ENCODE data around the gene MTMR12. TPM values are rescaled to one million over a fixed set of nuclear protein-coding genes. Genes with fewer than 3 reads are reported as not detected.

MTMR12 gene
- total and polyA plus RNA-seq, 2 of the 13 experiments (the other 11 are each of a cell fraction or from before 2014, with no cell fraction given) = 23.4 to 36.6 TPM

DNA sequence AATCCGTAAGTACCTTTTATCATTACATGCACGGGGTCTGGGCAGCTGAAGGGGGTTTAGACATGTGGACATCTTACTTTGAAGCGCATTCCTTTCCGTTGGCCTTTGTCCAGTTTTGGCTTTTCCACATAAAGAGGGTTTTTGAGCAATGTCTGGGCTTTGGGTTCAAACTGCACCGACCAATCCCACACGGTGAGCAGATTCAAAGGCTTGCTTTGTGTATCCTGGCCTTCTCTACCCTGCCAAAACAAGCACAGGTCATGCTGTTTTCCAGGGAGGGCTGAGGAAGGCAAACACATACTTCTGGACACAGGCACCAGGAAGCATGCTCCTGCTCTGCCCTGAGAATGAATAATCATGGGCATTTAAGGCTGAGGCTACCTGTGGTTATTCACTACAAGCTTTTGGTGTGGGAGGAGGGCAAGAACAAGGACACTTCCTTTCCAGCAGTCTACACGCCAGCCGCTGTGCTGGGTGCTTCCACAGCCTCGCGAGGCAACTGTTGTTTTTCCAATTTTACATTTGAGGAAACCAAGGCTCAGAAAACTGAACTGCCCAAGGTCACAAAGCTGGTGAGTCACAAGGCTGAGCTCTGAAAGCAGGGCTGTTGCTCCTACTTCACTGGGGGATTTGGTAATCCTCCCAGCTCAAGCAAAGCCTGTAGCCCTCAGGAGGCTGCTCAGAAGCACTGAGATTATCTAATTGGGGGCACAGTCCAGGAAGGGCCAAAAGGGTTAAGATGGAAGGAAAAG lies 78.9 kb downstream of the MTMR12 start (continued):
- TF ChIP-seq, protein P1, sequence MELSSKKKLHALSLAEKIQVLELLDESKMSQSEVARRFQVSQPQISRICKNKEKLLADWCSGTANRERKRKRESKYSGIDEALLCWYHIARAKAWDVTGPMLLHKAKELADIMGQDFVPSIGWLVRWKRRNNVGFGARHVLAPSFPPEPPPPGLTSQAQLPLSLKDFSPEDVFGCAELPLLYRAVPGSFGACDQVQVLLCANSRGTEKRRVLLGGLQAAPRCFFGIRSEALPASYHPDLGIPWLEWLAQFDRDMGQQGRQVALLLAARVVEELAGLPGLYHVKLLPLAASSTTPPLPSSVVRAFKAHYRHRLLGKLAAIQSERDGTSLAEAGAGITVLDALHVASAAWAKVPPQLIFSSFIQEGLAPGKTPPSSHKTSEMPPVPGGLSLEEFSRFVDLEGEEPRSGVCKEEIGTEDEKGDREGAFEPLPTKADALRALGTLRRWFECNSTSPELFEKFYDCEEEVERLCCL (CRISPR knock-in tag; IDR thresholded peaks at IDR 0.05; ENCODE audit: borderline replicate concordance) = no peak
- TF ChIP-seq, protein P2, sequence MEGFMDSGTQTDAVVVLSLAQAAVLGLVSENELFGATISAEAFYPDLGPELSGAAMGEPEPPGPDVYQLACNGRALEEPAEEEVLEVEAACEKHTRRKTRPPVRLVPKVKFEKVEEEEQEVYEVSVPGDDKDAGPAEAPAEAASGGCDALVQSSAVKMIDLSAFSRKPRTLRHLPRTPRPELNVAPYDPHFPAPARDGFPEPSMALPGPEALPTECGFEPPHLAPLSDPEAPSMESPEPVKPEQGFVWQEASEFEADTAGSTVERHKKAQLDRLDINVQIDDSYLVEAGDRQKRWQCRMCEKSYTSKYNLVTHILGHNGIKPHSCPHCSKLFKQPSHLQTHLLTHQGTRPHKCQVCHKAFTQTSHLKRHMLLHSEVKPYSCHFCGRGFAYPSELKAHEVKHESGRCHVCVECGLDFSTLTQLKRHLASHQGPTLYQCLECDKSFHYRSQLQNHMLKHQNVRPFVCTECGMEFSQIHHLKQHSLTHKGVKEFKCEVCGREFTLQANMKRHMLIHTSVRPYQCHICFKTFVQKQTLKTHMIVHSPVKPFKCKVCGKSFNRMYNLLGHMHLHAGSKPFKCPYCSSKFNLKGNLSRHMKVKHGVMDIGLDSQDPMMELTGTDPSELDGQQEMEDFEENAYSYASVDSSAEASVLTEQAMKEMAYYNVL (CRISPR knock-in tag; IDR thresholded peaks at IDR 0.05; ENCODE audit: borderline replicate concordance) = peak; percentile 91; the same call in 1 of the 2 replicates
- TF ChIP-seq, protein P3, sequence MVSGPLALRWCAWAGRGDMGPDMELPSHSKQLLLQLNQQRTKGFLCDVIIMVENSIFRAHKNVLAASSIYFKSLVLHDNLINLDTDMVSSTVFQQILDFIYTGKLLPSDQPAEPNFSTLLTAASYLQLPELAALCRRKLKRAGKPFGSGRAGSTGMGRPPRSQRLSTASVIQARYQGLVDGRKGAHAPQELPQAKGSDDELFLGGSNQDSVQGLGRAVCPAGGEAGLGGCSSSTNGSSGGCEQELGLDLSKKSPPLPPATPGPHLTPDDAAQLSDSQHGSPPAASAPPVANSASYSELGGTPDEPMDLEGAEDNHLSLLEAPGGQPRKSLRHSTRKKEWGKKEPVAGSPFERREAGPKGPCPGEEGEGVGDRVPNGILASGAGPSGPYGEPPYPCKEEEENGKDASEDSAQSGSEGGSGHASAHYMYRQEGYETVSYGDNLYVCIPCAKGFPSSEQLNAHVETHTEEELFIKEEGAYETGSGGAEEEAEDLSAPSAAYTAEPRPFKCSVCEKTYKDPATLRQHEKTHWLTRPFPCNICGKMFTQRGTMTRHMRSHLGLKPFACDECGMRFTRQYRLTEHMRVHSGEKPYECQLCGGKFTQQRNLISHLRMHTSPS (CRISPR knock-in tag; IDR thresholded peaks at IDR 0.05; ENCODE audit: low read depth) = peak; percentile 87
- TF ChIP-seq ZNF501 (CRISPR knock-in tag; IDR thresholded peaks at IDR 0.05) (peak; percentile 80), ZNF850 (CRISPR knock-in tag; conservative IDR thresholded peaks at IDR 0.05) (no peak), SP4 (CRISPR knock-in tag; IDR thresholded peaks at IDR 0.05) (peak; percentile 43; the same call in 1 of the 2 replicates), ZNF773 (CRISPR knock-in tag; IDR thresholded peaks at IDR 0.05; ENCODE audit: borderline replicate concordance) (no peak), ZNF766 (CRISPR knock-in tag; IDR thresholded peaks at IDR 0.05; ENCODE audit: borderline replicate concordance) (no peak), ZFP90 (CRISPR knock-in tag; IDR thresholded peaks at IDR 0.05; ENCODE audit: borderline replicate concordance) (no peak), DNMT1 (CRISPR knock-in tag; IDR thresholded peaks at IDR 0.05) (no peak), ARHGAP35 (CRISPR knock-in tag; IDR thresholded peaks at IDR 0.05; ENCODE audit: borderline replicate concordance) (peak; percentile 36; the same call in 1 of the 2 replicates)
- TF ChIP-seq, protein P4, sequence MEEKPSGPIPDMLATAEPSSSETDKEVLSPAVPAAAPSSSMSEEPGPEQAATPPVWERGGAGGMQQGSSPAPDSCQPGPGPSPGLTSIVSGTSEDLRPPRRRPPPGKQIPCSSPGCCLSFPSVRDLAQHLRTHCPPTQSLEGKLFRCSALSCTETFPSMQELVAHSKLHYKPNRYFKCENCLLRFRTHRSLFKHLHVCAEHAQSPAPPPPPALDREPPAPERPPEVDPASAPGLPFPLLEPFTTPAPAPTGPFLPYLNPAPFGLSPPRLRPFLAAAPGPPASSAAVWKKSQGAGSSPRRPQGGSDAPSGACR (CRISPR knock-in tag; IDR thresholded peaks at IDR 0.05) = peak; percentile 52; the same call in 1 of the 2 replicates
- TF ChIP-seq, protein P5, sequence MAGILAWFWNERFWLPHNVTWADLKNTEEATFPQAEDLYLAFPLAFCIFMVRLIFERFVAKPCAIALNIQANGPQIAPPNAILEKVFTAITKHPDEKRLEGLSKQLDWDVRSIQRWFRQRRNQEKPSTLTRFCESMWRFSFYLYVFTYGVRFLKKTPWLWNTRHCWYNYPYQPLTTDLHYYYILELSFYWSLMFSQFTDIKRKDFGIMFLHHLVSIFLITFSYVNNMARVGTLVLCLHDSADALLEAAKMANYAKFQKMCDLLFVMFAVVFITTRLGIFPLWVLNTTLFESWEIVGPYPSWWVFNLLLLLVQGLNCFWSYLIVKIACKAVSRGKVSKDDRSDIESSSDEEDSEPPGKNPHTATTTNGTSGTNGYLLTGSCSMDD (CRISPR knock-in tag; IDR thresholded peaks at IDR 0.05) = no peak
- TF ChIP-seq, protein P6, sequence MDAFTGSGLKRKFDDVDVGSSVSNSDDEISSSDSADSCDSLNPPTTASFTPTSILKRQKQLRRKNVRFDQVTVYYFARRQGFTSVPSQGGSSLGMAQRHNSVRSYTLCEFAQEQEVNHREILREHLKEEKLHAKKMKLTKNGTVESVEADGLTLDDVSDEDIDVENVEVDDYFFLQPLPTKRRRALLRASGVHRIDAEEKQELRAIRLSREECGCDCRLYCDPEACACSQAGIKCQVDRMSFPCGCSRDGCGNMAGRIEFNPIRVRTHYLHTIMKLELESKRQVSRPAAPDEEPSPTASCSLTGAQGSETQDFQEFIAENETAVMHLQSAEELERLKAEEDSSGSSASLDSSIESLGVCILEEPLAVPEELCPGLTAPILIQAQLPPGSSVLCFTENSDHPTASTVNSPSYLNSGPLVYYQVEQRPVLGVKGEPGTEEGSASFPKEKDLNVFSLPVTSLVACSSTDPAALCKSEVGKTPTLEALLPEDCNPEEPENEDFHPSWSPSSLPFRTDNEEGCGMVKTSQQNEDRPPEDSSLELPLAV (CRISPR knock-in tag; conservative IDR thresholded peaks at IDR 0.05; ENCODE audit: low read depth) = no peak
- TF ChIP-seq, protein P7, sequence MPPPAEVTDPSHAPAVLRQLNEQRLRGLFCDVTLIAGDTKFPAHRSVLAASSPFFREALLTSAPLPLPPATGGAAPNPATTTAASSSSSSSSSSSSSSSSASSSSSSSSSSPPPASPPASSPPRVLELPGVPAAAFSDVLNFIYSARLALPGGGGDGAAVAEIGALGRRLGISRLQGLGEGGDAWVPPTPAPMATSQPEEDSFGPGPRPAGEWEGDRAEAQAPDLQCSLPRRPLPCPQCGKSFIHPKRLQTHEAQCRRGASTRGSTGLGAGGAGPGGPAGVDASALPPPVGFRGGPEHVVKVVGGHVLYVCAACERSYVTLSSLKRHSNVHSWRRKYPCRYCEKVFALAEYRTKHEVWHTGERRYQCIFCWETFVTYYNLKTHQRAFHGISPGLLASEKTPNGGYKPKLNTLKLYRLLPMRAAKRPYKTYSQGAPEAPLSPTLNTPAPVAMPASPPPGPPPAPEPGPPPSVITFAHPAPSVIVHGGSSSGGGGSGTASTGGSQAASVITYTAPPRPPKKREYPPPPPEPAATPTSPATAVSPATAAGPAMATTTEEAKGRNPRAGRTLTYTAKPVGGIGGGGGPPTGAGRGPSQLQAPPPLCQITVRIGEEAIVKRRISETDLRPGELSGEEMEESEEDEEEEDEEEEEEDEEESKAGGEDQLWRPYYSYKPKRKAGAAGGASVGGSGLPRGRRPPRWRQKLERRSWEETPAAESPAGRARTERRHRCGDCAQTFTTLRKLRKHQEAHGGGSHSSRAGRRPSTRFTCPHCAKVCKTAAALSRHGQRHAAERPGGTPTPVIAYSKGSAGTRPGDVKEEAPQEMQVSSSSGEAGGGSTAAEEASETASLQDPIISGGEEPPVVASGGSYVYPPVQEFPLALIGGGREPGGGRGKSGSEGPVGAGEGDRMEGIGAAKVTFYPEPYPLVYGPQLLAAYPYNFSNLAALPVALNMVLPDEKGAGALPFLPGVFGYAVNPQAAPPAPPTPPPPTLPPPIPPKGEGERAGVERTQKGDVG (CRISPR knock-in tag; IDR thresholded peaks at IDR 0.05; ENCODE audit: borderline replicate concordance) = no peak; the same call in 1 of the 2 replicates

Data from HepG2 (cell line).